Large intestine (tissue), 3 donors: Measurements from ENCODE around the gene LASP1. TPM values are rescaled to one million over a fixed set of nuclear protein-coding genes. Genes with fewer than 3 reads are reported as not detected.

ENCODE experiments used
- DNase-seq, 2 donors: peaks; one replicate each; pipeline versions ENCODE4 v3.0.0 to v3.0.0-alpha.2; 2013
- H3K27ac ChIP-seq: one replicate; pipeline ENCODE4 v1.5.1; 2013; ENCODE audit warnings: low read length
- H3K27me3 ChIP-seq: 2 replicates; pipeline ENCODE4 v1.6.1; 2013; ENCODE audit warnings: low read length; ENCODE audit not compliant: control insufficient read depth, insufficient read depth
- H3K36me3 ChIP-seq: 2 replicates; pipeline ENCODE4 v1.6.1; 2013; ENCODE audit warnings: low read length; ENCODE audit not compliant: control insufficient read depth, insufficient read depth
- H3K4me1 ChIP-seq: one replicate; pipeline ENCODE4 v1.6.1; 2013; ENCODE audit warnings: low read length; ENCODE audit not compliant: control insufficient read depth, insufficient read depth
- H3K4me3 ChIP-seq: one replicate; pipeline ENCODE4 v1.5.1; 2013; ENCODE audit warnings: low read length
- H3K9me3 ChIP-seq: one replicate; pipeline ENCODE4 v1.6.1; 2013; ENCODE audit warnings: mild to moderate bottlenecking, low read depth, low read length, moderate library complexity; ENCODE audit not compliant: control insufficient read depth
- WGBS: methylation state at CpG from one replicate; pipeline ENCODE4 v1.1.5; 2013; ENCODE audit warnings: low lambda C conversion rate; ENCODE audit not compliant: insufficient coverage; 5-methylcytosine and 5-hydroxymethylcytosine counted together
- polyA plus RNA-seq: library from polyadenylated mRNA; unstranded; fragments of 120-200 nt; gene quantifications from one replicate; pipeline ENCODE4 v1.2.1, GENCODE V29; 2013

LASP1 gene
- polyA plus RNA-seq, 1 donor = 244 TPM

GRCh38 chr17:38889745-38890409 lies 20.0 kb downstream of the LASP1 start:
- Histone ChIP-seq H3K4me3 (no peak overlapping the region), H3K27ac (peak overlapping the region; percentile 10), H3K4me1 (peaks cover 35% of the 10 kb centered on the region), H3K36me3 (peaks cover 80% of the 10 kb centered on the region), H3K27me3 (no peaks in the 10 kb centered on the region), H3K9me3 (no peaks in the 10 kb centered on the region)
- DNase-seq = no peak
- no CpG with 5 or more reads among the region's 12 CpGs for WGBS

GRCh38 chr17:38890410-38890746 lies 20.5 kb downstream of the LASP1 start:
- peaks cover 82% of the 10 kb centered on the region for H3K36me3 ChIP-seq
- no CpG with 5 or more reads among the region's 8 CpGs for WGBS

GRCh38 chr17:38891441-38891840 lies 21.6 kb downstream of the LASP1 start:
- H3K27ac ChIP-seq = no peak overlapping the region
- no peak overlapping the region for H3K4me3 ChIP-seq
- peaks cover 92% of the 10 kb centered on the region for H3K36me3 ChIP-seq
- DNase-seq = no peak
- H3K9me3 ChIP-seq = no peaks in the 10 kb centered on the region
- H3K27me3 ChIP-seq = no peaks in the 10 kb centered on the region
- WGBS = no CpG with 5 or more reads among the region's 8 CpGs
- H3K4me1 ChIP-seq = peaks cover 26% of the 10 kb centered on the region

More at GRCh38 chr17:38890410-38890746, 20.5 kb downstream of the LASP1 start:
- Histone ChIP-seq H3K4me1 (peaks cover 30% of the 10 kb centered on the region), H3K27ac (no peak overlapping the region), H3K4me3 (no peak overlapping the region), H3K9me3 (no peaks in the 10 kb centered on the region), H3K27me3 (no peaks in the 10 kb centered on the region)
- DNase-seq = no peak

- Histone ChIP-seq H3K4me3 (no peak overlapping the region), H3K27me3 (no peaks in the 10 kb centered on the region), H3K27ac (no peak overlapping the region), H3K9me3 (no peaks in the 10 kb centered on the region), H3K36me3 (peaks cover 95% of the 10 kb centered on the region), H3K4me1 (peaks cover 28% of the 10 kb centered on the region)
- no CpG with 5 or more reads among the region's 4 CpGs for WGBS
- DNase-seq = no peak
Observed at GRCh38 chr17:38892083-38892482, 22.2 kb downstream of the LASP1 start.

- H3K27ac ChIP-seq = no peak overlapping the region
- H3K27me3 ChIP-seq = no peaks in the 10 kb centered on the region
- no peaks in the 10 kb centered on the region for H3K9me3 ChIP-seq
- no peak overlapping the region for H3K4me3 ChIP-seq
- H3K4me1 ChIP-seq = peaks cover 31% of the 10 kb centered on the region
- peaks cover 94% of the 10 kb centered on the region for H3K36me3 ChIP-seq
- WGBS = no CpG with 5 or more reads among the region's 13 CpGs
- no peak for DNase-seq
Observed at GRCh38 chr17:38892620-38893019, 22.8 kb downstream of the LASP1 start.

- Histone ChIP-seq H3K27me3 (no peaks in the 10 kb centered on the region), H3K4me3 (no peak overlapping the region), H3K36me3 (peaks cover 90% of the 10 kb centered on the region), H3K9me3 (no peaks in the 10 kb centered on the region), H3K4me1 (peaks cover 36% of the 10 kb centered on the region), H3K27ac (no peak overlapping the region)
- WGBS = no CpG with 5 or more reads among the region's 5 CpGs
- DNase-seq = no peak
Observed at GRCh38 chr17:38893113-38893512, 23.3 kb downstream of the LASP1 start.

GRCh38 chr17:38893607-38894006 lies 23.7 kb downstream of the LASP1 start:
- H3K27ac ChIP-seq = no peak overlapping the region
- H3K27me3 ChIP-seq = no peaks in the 10 kb centered on the region
- H3K4me1 ChIP-seq = peaks cover 41% of the 10 kb centered on the region
- WGBS = no CpG with 5 or more reads among the region's 6 CpGs
- H3K36me3 ChIP-seq = peaks cover 90% of the 10 kb centered on the region
- H3K4me3 ChIP-seq = no peak overlapping the region
- no peak for DNase-seq
- H3K9me3 ChIP-seq = no peaks in the 10 kb centered on the region

GRCh38 chr17:38894276-38894675 lies 24.4 kb downstream of the LASP1 start:
- peaks cover 48% of the 10 kb centered on the region for H3K4me1 ChIP-seq
- peaks cover 90% of the 10 kb centered on the region for H3K36me3 ChIP-seq
- no peak for DNase-seq
- no peaks in the 10 kb centered on the region for H3K9me3 ChIP-seq
- H3K27me3 ChIP-seq = no peaks in the 10 kb centered on the region
- peak overlapping the region; percentile 28 for H3K27ac ChIP-seq
- H3K4me3 ChIP-seq = no peak overlapping the region
- WGBS = no CpG with 5 or more reads among the region's 7 CpGs

- H3K9me3 ChIP-seq = no peaks in the 10 kb centered on the region
- peaks cover 88% of the 10 kb centered on the region for H3K36me3 ChIP-seq
- peak overlapping the region; percentile 94 for H3K27ac ChIP-seq
- H3K27me3 ChIP-seq = no peaks in the 10 kb centered on the region
- no peak overlapping the region for H3K4me3 ChIP-seq
- peaks cover 53% of the 10 kb centered on the region for H3K4me1 ChIP-seq
- DNase-seq = no peak
- WGBS = no CpG with 5 or more reads among the region's 13 CpGs
Observed at GRCh38 chr17:38896346-38896954, 26.6 kb downstream of the LASP1 start.

GRCh38 chr17:38897176-38897575 lies 27.3 kb downstream of the LASP1 start:
- DNase-seq = peak in 1 of 2 donors; percentile 72
- peaks cover 53% of the 10 kb centered on the region for H3K4me1 ChIP-seq
- peak overlapping the region; percentile 94 for H3K27ac ChIP-seq
- WGBS = no CpG with 5 or more reads among the region's 6 CpGs
- H3K9me3 ChIP-seq = no peaks in the 10 kb centered on the region
- H3K4me3 ChIP-seq = no peak overlapping the region
- H3K27me3 ChIP-seq = no peaks in the 10 kb centered on the region
- H3K36me3 ChIP-seq = peaks cover 84% of the 10 kb centered on the region
